HCT116 (cell line): Measurements from ENCODE around the gene CRCP. TPM values are rescaled to one million over a fixed set of nuclear protein-coding genes. Genes with fewer than 3 reads are reported as not detected.

Experiments
- ATAC-seq: fragments of 200-7000 bp; cut with Tn5 transposase; 2 replicates; pipeline ENCODE4 v1.9.1; 2020; ENCODE audit warnings: mild to moderate bottlenecking, moderate library complexity
- BruUV-seq: library from RNA; stranded (reverse); fragments of 400-500 nt; replicated peaks from 2 replicates; lab custom pipeline; 2021; lab: Mats Ljungman, UMichigan
- CTCF ChIA-PET: fragments of 300-600 bp; sonication (Branson Sonifier 250); formaldehyde crosslinking; loops from one replicate; lab custom pipeline; 2021; ENCODE audit warnings: antibody characterized with exemption; lab: Charles Lee
- POLR2A ChIA-PET: fragments of 300-600, 350-600 bp; sonication (Branson Sonifier 250); formaldehyde crosslinking; loops from one replicate; lab custom pipeline; 2021; ENCODE audit warnings: antibody characterized with exemption; lab: Charles Lee
- RAD21 ChIA-PET, 2 experiments: fragments of 300-600 bp; sonication (Branson Sonifier 250); formaldehyde crosslinking; loops; one replicate each; lab custom pipeline; 2023; ENCODE audit warnings: low total read pairs in 2 of 2; ENCODE audit not compliant: uncharacterized antibody in 2 of 2, unreplicated experiment in 2 of 2, low non-redundant PET in 1 of 2; lab: Charles Lee
- DNase-seq: peaks from one replicate; pipeline ENCODE4 v3.0.0-alpha.2; 2010; ENCODE audit warnings: low read depth, low spot score
- H2AFZ ChIP-seq: fragments of 200-600 bp; shearing (Covaris generic), sonication (generic); 2 replicates; pipeline ENCODE4 v1.6.1; 2017; ENCODE audit warnings: low read depth, mixed run types, mixed read lengths, antibody characterized with exemption, low read length; ENCODE audit not compliant: poor library complexity, severe bottlenecking
- H3K27ac ChIP-seq: 2 replicates; pipeline ENCODE4 v1.5.1; 2012; ENCODE audit warnings: low read depth, low read length
- H3K27me3 ChIP-seq: fragments of 200-600 bp; sonication (generic); 2 replicates; pipeline ENCODE4 v1.6.1; 2016; ENCODE audit warnings: mixed run types, low read length, mixed read lengths; ENCODE audit not compliant: insufficient read depth
- H3K36me3 ChIP-seq, 2 experiments: fragments of 200-500 bp in 1 of 2; fragments of 200-600 bp in 1 of 2; sonication (Bioruptor generic) in 1 of 2; sonication (generic) in 1 of 2; 2 replicates each; pipeline versions ENCODE4 v1.5.1 to v1.6.1; 2014 to 2016; ENCODE audit warnings: low read length in 2 of 2, inconsistent platforms in 1 of 2, mixed read lengths in 1 of 2, mixed run types in 1 of 2; ENCODE audit not compliant: insufficient read depth in 2 of 2, control insufficient read depth in 1 of 2
- H3K4me1 ChIP-seq, 2 experiments: fragments of 200-600 bp in 1 of 2; sonication (generic) in 1 of 2; 2 replicates each; pipeline versions ENCODE4 v1.5.1 to v1.6.1; 2012 to 2017; ENCODE audit warnings: low read length in 2 of 2, inconsistent platforms in 1 of 2, mild to moderate bottlenecking in 1 of 2, mixed read lengths in 1 of 2, mixed run types in 1 of 2, moderate library complexity in 1 of 2; ENCODE audit not compliant: insufficient read depth in 2 of 2, control insufficient read depth in 1 of 2
- H3K4me2 ChIP-seq: fragments of 200-600 bp; sonication (generic); 2 replicates; pipeline ENCODE4 v1.6.1; 2017; ENCODE audit warnings: mixed run types, low read length, mixed read lengths
- H3K4me3 ChIP-seq, 2 experiments: fragments of 200-600 bp in 1 of 2; sonication (generic) in 1 of 2; replicated peaks in 1 of 2; 2 replicates each; pipeline ENCODE4 v1.5.1; 2011 to 2016; ENCODE audit warnings: low read length in 2 of 2, control low read depth in 1 of 2, low read depth in 1 of 2, mild to moderate bottlenecking in 1 of 2, mixed read lengths in 1 of 2, mixed run types in 1 of 2
- H3K79me2 ChIP-seq: fragments of 200-600 bp; sonication (generic); 2 replicates; pipeline ENCODE4 v1.6.1; 2017; ENCODE audit warnings: mild to moderate bottlenecking, mixed run types, low read length, moderate library complexity, mixed read lengths; ENCODE audit not compliant: insufficient read depth
- H3K9ac ChIP-seq: fragments of 200-600 bp; sonication (generic); 2 replicates; pipeline ENCODE4 v1.6.1; 2016; ENCODE audit warnings: low read length, mixed read lengths
- H3K9me2 ChIP-seq: fragments of 200-600 bp; sonication (generic), shearing (Covaris generic); 2 replicates; pipeline ENCODE4 v1.6.1; 2017; ENCODE audit warnings: mixed run types, mild to moderate bottlenecking, moderate library complexity; ENCODE audit not compliant: insufficient read depth
- H3K9me3 ChIP-seq, 2 experiments: fragments of 200-500 bp in 1 of 2; fragments of 200-600 bp in 1 of 2; sonication (Bioruptor generic) in 1 of 2; sonication (generic) in 1 of 2; 2 replicates each; pipeline ENCODE4 v1.6.1; 2014 to 2017; ENCODE audit warnings: low read length in 2 of 2, mixed read lengths in 2 of 2, inconsistent platforms in 1 of 2, low read depth in 1 of 2, mild to moderate bottlenecking in 1 of 2, mixed run types in 1 of 2, moderate library complexity in 1 of 2; ENCODE audit not compliant: control insufficient read depth in 1 of 2, insufficient read depth in 1 of 2
- H4K20me1 ChIP-seq: fragments of 200-600 bp; sonication (generic), shearing (Covaris generic); 2 replicates; pipeline ENCODE4 v1.6.1; 2017; ENCODE audit warnings: mixed run types, mild to moderate bottlenecking, moderate library complexity; ENCODE audit not compliant: insufficient read depth
- CBX3 ChIP-seq: IDR thresholded peaks from 2 replicates; pipeline ENCODE4 v1.6.1; 2012; ENCODE audit warnings: low read depth
- CEBPB ChIP-seq: IDR thresholded peaks from 2 replicates; pipeline ENCODE4 v1.6.1; 2012; ENCODE audit warnings: low read depth
- CTCF ChIP-seq, 3 experiments: fragments of 200-600 bp in 1 of 3; sonication (generic) in 1 of 3; IDR thresholded peaks in 2 of 3; conservative IDR thresholded peaks in 1 of 3; 2 replicates each; pipeline ENCODE4 v1.5.1; 2012 to 2017; ENCODE audit warnings: low read depth in 2 of 3, low read length in 2 of 3, antibody characterized with exemption in 1 of 3, borderline replicate concordance in 1 of 3, control low read depth in 1 of 3, mild to moderate bottlenecking in 1 of 3, mixed read lengths in 1 of 3, mixed run types in 1 of 3, moderate library complexity in 1 of 3; ENCODE audit not compliant: insufficient read depth in 1 of 3
- EGR1 ChIP-seq: IDR thresholded peaks from 2 replicates; pipeline ENCODE4 v1.6.1; 2012; ENCODE audit warnings: low read depth
- ELF1 ChIP-seq: IDR thresholded peaks from 2 replicates; pipeline ENCODE4 v1.6.1; 2012; ENCODE audit warnings: low read depth, borderline replicate concordance
- POLR2A ChIP-seq: IDR thresholded peaks from 2 replicates; pipeline ENCODE4 v1.7.0; 2011; ENCODE audit warnings: borderline replicate concordance; ENCODE audit not compliant: insufficient read depth, insufficient read length; ENCODE audit errors: extremely low read depth
- POLR2AphosphoS5 ChIP-seq: IDR thresholded peaks from 2 replicates; pipeline ENCODE4 v1.6.1; 2011; ENCODE audit warnings: mild to moderate bottlenecking, low read depth, low read length, moderate library complexity
- SRF ChIP-seq: IDR thresholded peaks from 2 replicates; pipeline ENCODE4 v1.6.1; 2012; ENCODE audit warnings: low read depth
- TCF7L2 ChIP-seq: IDR thresholded peaks from 2 replicates; pipeline ENCODE4 v1.7.0; 2011; ENCODE audit warnings: borderline replicate concordance, inconsistent platforms; ENCODE audit not compliant: insufficient read depth, insufficient read length; ENCODE audit errors: extremely low read depth
- YY1 ChIP-seq: IDR thresholded peaks from 2 replicates; pipeline ENCODE4 v1.6.1; 2011; ENCODE audit warnings: low read length, low read depth, moderate library complexity, mild to moderate bottlenecking; ENCODE audit not compliant: insufficient replicate concordance; ENCODE audit errors: extremely low read depth
- ZFX ChIP-seq: fragments of 450-650 bp; IDR thresholded peaks from 2 replicates; pipeline ENCODE4 v1.6.1; 2017
- intact Hi-C: fragments of 100-400 bp; cut with micrococcal nuclease; formaldehyde crosslinking; loops from 2 replicates; pipeline ENCODE4 v1.10.0; 2022
- total RNA-seq: library from RNA; stranded (reverse); gene quantifications from one replicate; pipeline ENCODE4 v1.2.1, GENCODE V29; 2021; ENCODE audit not compliant: unreplicated experiment
- TF ChIP-seq, protein P1 (sequence below): IDR thresholded peaks from 2 replicates; pipeline ENCODE4 v1.6.1; 2012; ENCODE audit warnings: low read depth

CRCP gene
- total RNA-seq, 1 experiment from 2014 or later, result 28.4 TPM

DNA sequence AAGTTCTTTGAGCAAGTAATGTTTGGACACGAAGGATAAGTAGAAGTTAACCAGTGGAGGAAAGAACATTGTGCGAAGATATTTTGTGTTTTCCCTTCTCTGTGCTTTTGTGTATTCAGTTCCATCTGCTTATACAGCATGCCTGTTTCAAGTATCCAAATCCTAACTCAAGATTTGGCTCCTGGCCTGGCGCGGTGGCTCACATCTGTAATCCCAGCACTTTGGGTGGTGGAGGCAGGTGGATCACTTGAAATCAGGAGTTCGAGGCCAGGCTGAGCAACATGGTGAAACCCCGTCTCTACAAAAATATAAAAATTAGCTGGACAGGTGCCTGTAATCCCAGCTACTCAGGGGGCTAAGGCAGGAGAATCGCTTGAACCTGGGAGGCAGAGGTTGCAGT lies 49.7 kb downstream of the CRCP start (continued):
- TF ChIP-seq, protein P1, sequence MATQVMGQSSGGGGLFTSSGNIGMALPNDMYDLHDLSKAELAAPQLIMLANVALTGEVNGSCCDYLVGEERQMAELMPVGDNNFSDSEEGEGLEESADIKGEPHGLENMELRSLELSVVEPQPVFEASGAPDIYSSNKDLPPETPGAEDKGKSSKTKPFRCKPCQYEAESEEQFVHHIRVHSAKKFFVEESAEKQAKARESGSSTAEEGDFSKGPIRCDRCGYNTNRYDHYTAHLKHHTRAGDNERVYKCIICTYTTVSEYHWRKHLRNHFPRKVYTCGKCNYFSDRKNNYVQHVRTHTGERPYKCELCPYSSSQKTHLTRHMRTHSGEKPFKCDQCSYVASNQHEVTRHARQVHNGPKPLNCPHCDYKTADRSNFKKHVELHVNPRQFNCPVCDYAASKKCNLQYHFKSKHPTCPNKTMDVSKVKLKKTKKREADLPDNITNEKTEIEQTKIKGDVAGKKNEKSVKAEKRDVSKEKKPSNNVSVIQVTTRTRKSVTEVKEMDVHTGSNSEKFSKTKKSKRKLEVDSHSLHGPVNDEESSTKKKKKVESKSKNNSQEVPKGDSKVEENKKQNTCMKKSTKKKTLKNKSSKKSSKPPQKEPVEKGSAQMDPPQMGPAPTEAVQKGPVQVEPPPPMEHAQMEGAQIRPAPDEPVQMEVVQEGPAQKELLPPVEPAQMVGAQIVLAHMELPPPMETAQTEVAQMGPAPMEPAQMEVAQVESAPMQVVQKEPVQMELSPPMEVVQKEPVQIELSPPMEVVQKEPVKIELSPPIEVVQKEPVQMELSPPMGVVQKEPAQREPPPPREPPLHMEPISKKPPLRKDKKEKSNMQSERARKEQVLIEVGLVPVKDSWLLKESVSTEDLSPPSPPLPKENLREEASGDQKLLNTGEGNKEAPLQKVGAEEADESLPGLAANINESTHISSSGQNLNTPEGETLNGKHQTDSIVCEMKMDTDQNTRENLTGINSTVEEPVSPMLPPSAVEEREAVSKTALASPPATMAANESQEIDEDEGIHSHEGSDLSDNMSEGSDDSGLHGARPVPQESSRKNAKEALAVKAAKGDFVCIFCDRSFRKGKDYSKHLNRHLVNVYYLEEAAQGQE, result no peak
- TF ChIP-seq, all 23 proteins: peak for 0

DNA sequence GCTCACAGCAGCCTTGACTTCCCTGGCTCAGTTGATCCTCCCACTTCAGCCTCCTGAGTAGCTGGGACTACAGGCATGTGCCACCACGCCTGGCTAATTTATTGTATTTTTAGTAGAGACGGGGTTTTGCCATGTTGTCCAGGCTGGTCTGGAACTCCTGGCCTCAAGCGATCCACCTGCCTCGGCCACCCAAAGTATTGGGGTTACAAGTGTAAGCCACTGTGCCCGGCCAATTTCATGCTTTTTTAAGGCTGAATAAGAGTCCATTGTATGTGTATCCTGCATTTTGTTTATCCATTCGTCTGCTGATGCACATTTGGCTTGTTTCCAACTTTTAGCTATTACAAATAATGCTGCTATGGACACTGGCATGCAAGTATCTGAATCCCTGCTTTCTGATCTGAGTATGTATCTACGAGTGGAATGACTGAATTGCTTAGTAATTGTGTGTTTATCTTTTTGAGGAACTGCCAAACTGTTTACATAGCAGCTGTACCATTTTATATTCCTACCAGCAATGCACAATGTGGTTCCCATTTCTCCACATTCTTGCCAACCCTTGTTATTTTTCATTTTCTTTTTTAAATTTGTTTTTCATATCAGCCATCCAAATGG lies 53.2 kb downstream of the CRCP start:
- H3K9me3 ChIP-seq, result no peaks in the 10 kb centered on the region
- CTCF ChIA-PET, result no interaction called here
- ATAC-seq, result no peak
- H2AFZ ChIP-seq, result no peak overlapping the region
- DNase-seq, result no peak
- H3K27me3 ChIP-seq, result no peaks in the 10 kb centered on the region
- H3K4me2 ChIP-seq, result no peak overlapping the region
- BruUV-seq, result no TSS peak
- H3K4me1 ChIP-seq, result peaks cover 0 to 8% of the 10 kb centered on the region in 2 experiments; a peak in 2 of 4 replicates
- H3K79me2 ChIP-seq, result no peaks in the 10 kb centered on the region
- no peak overlapping the region for H3K9ac ChIP-seq
- H4K20me1 ChIP-seq, result no peaks in the 10 kb centered on the region
- no peaks in the 10 kb centered on the region for H3K9me2 ChIP-seq
- no peaks in the 10 kb centered on the region for H3K36me3 ChIP-seq
- POLR2A ChIA-PET, result no interaction called here
- RAD21 ChIA-PET, result no interaction called here
- H3K27ac ChIP-seq, result no peak overlapping the region
- no peak overlapping the region for H3K4me3 ChIP-seq
- no peak for TF ChIP-seq POLR2A
- no peak for TF ChIP-seq CEBPB
- no peak for TF ChIP-seq POLR2AphosphoS5
- TF ChIP-seq CTCF (IDR thresholded peaks at IDR 0.05 in 2 of 3, conservative IDR thresholded peaks at IDR 0.05 in 1 of 3; ENCODE audit: borderline replicate concordance in 1 of 3, insufficient read depth in 1 of 3, low read depth in 2 of 3, low read length in 2 of 3), result no peak
- TF ChIP-seq ELF1, result no peak
- no peak for TF ChIP-seq TCF7L2
- TF ChIP-seq, protein P1, result no peak
- no peak for TF ChIP-seq EGR1
- TF ChIP-seq CBX3, result no peak
- no peak for TF ChIP-seq YY1
- TF ChIP-seq SRF, result no peak
- no peak for TF ChIP-seq ZFX
- intact Hi-C loops, result no loop called here
